GM19099 (cell line): ENCODE measurements around the gene LMAN2L.

ENCODE experiments used
- POLR2A ChIP-seq: IDR thresholded peaks from 3 replicates; pipeline ENCODE4 v1.6.1; 2011; ENCODE audit warnings: low read depth; ENCODE audit not compliant: insufficient read length; ENCODE audit errors: extremely low read depth

LMAN2L gene, protein sequence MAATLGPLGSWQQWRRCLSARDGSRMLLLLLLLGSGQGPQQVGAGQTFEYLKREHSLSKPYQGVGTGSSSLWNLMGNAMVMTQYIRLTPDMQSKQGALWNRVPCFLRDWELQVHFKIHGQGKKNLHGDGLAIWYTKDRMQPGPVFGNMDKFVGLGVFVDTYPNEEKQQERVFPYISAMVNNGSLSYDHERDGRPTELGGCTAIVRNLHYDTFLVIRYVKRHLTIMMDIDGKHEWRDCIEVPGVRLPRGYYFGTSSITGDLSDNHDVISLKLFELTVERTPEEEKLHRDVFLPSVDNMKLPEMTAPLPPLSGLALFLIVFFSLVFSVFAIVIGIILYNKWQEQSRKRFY

GRCh38 chr2:96739633-96740428 is at the start of gene LMAN2L:
Gene LMAN2L (minus strand): TSS chr2:96740064. CDS start chr2:96740040, 24 bp downstream.
- TF ChIP-seq POLR2A, result peak; percentile 72

DNA sequence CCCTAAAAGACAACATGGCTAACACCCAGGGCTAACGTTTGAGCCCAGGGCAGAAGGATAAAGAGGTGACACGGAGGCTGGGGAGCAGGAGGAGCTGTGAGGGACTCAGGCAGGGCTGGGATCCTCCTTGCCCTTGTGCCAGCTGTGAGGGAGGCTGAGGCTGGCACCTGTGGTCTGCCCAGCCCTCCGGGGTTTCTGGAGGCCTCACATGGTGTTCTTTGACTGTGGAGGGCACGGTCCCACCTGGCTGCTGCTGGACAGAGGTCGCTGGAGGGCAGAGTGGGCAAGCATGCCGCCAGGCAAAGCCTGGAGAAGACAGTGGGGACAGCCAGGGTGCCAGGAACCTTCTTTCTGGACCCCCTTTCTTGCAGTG is 49.4 kb upstream of the LMAN2L start:
- no peak for TF ChIP-seq POLR2A

DNA sequence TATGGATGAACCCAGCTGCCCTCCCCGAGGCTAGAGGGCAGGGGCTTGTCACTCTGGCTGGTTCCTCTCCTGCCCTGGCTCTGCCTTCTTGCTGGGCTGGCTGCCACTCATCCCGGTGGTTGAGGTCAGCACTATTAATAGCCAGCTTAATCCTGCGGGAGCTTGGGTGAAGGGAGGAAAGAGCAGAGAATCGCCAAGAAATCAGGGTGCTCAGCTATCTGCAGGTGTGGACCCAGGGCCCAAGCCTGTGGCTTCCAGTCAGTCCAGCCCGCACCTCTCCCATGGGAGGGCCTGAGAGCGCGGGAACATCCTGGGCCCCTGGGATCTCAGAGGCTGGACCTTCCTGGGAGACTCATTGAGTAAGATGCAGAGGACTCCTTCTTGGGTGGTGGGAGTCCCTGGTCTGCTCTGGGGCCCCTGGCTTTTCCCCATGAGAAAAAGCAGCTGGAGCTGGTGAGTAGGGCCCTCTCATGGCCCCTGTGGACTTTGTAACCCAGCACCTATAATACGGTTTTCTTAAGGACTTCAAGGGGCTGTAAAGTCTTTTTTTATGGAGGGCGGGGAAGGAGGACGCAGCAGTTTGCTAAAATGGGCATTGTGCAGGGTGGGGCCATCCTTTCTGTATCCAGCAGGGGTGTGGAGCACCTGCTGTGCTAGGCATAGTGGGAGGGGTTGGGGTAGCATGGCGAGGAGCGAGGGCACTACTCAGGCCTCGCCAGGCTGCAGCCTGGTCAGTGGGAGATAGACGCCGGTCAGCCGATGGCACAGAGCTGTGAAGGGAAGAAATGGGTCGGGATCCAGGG is 48.8 kb upstream of the LMAN2L start:
- no peak for TF ChIP-seq POLR2A

DNA sequence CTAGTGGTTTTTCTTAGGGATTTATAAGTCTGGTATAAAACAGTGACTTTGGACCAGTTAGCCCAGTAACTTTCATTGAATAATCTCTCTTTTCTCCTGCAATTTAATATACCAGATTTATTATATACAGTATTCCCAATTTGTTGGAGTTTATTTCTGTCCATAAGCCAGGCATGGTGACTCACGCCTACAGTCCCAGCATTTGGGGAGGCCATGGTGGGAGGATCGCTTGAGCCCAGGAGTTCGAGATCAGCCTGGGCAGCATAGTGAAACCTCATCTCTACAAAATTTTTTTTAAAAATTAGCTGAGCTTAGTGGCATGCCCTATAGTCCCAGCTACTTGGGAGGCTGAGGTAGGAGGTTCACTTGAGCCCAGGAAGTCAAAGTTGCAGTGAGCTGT is 47.5 kb upstream of the LMAN2L start:
- TF ChIP-seq POLR2A, result no peak

DNA sequence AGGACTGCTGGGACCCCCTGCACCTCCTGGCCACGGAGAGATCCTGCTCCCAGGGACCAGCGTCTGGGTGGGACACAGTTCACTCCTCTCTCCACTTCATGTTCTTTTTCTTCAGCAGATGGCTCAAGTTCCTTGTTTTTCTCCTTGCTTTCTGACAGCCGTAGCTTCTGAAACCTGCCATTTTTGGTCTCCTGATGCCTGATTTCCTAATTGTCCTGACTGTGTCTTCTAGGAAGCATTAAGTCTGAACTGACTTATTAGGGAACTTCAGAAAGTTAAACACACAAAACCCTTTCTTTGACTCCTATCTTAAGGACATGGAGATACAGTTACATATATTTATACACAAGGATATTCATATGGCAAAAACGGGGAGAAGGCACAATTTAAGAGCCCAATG is 43.5 kb upstream of the LMAN2L start:
- no peak for TF ChIP-seq POLR2A

GRCh38 chr2:96775160-96775559 is 35.3 kb upstream of the LMAN2L start:
- TF ChIP-seq POLR2A, result no peak

DNA sequence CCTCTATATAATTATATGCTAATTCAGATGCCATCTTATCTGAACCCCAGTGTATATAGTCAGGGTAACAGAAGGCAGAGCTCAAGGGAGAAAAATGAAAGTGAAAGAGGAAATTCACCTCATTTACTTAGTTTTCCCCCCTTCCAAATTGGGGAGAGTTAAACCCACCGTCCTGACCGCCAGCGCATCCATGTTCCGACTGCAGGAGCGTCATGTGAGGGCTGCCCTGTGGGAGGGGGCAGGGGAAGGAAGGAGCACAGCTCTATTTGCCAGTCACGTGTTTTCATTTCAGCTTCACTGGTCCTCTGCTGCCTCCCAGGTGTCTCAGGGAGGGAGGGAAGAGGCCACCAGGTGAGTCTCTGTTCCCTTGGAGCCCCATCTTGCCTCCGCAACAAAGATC is 34.1 kb upstream of the LMAN2L start:
- TF ChIP-seq POLR2A, result peak; percentile 22

GRCh38 chr2:96772903-96773671 is 33.2 kb upstream of the LMAN2L start:
- no peak for TF ChIP-seq POLR2A

DNA sequence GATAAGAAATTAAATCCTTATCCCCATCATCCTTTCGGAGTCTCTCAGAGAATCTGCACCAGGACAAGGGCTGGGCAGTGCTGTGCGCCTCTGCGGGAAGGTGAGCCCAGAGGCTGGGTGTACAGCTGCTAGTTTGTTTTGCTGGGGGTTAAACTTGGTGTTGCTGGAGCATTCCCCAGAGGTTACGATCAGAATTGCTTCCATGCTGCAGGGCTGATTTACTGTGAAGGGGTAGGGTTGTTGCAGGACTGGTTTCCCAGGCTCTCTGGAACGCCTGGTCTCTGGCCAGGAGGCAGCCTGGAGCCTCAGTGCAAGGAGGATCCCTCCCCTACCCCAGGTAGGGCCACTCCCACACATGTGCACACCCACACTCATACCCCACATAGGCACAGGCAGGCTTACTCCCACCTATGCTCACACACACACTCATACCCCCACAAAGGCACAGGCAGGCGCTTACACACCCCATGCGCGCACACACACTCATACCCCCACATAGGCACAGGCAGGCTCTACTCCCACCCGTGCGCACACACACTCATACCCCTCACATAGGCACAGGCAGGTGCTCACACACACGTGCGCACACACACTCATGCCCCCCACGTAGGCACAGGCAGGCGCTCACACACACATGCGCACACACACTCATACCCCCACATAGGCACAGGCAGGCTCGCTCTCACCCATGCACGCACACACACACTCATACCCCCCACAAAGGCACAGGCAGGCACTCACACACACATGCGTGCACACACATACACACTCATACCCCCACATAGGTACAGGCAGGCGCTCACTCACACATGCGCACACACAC is 32.1 kb upstream of the LMAN2L start:
- TF ChIP-seq POLR2A, result no peak

DNA sequence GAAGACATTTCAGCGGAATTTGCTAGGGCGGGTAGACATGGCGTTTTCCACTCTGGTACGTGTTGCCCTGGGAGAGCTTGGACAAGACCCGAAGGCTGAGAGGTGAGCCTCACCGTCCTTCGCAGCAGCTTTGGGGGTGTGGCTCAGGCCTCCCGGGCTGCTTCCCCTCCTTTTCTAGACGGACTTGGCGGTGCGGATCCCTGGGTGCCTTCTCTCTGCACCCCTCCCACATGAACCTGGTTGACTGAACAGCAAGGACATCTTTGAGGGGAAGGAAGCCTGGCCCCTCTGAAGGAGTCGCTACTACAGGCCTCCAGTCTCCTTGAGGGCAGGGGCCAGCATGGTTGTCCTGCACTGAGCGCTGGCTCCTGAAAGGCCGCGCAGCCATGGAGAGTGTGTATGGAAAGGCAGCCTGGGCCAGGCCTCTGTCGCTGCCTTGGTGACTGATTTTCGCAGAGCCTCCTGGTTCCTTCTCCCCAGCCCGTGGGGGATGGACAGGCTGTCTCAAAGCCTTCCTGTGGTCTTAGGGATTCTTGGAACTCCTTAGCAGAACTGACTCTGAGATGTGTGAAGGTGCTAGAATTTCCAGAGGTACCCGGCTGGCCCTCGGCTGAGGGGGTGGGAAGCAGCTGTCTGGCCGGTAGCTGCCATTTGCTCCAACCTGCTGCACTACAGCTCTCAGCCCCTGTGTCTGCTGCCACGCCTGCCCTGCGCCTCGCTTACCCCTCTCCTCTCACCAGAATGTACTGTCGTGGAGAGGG is 30.8 kb upstream of the LMAN2L start:
- no peak for TF ChIP-seq POLR2A

DNA sequence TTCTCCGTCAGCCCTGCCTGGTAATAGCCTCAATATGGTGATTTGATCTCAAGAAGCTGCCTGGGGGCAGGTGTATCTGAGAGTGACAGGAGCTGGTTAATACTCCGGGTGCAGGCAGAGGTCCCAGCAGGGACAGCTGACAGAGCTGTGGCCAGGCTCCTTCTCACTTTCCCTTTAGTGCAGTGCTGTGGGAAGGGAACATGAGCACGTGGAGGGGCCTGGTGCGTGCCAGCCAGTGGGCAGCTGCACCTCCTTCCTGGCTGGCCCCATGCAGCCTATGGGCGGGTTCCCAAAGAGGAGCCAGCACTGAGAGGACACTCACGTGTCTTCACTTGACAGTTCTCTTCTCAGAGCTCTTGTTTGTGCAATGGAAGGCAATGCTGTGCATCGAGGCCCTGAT is 29.9 kb upstream of the LMAN2L start:
- TF ChIP-seq POLR2A, result no peak

GRCh38 chr2:96768083-96768561 is 28.3 kb upstream of the LMAN2L start:
- TF ChIP-seq POLR2A, result no peak
